Ecto neural progenitor cell (in vitro differentiated cells): Measurements from ENCODE around the gene EXOC3L2.
A peak's percentile ranks its signal among the peaks of the same experiment; 100 is the strongest.

Source experiments
- DNase-seq: peaks from one replicate; pipeline ENCODE4 v3.0.0-alpha.2; 2018; ENCODE audit warnings: low spot score

Gene EXOC3L2

GRCh38 chr19:45179892-45180370 is 65.3 kb downstream of the EXOC3L2 start:
- DNase-seq: no peak

DNA sequence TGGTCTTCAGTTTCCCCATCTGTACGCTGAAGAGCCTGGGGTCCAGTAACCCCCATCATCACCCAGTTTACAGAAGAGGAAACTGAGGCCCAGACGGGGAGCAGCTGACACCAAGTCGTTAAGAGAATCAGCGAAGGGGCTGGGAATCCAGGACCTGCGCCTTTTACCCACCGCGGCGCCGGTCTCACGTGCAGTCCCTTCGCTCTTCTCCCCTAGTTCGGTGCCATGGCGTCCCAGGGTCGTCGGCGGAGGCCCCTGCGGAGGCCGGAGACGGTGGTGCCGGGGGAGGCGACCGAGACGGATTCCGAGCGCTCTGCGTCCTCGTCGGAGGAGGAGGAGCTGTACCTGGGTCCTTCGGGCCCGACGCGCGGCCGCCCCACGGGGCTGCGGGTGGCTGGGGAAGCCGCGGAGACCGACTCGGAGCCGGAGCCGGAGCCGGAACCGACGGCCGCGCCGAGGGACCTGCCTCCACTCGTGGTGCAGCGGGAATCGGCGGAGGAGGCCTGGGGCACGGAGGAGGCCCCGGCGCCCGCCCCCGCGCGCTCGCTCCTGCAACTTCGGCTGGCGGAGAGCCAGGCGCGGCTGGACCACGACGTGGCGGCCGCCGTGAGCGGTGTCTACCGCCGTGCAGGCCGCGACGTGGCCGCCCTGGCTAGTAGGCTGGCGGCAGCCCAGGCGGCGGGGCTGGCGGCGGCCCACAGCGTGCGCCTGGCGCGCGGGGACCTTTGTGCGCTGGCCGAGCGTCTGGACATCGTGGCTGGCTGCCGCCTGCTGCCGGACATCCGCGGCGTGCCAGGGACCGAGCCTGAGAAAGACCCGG is 65.9 kb downstream of the EXOC3L2 start:
- no peak for DNase-seq

- peak; percentile 100 for DNase-seq
Measured at GRCh38 chr19:45178262-45179071, 66.7 kb downstream of the EXOC3L2 start, which contains the start of gene BLOC1S3. Gene BLOC1S3 (plus strand): TSS chr19:45178784. CDS start chr19:45179297, 513 bp downstream.

DNA sequence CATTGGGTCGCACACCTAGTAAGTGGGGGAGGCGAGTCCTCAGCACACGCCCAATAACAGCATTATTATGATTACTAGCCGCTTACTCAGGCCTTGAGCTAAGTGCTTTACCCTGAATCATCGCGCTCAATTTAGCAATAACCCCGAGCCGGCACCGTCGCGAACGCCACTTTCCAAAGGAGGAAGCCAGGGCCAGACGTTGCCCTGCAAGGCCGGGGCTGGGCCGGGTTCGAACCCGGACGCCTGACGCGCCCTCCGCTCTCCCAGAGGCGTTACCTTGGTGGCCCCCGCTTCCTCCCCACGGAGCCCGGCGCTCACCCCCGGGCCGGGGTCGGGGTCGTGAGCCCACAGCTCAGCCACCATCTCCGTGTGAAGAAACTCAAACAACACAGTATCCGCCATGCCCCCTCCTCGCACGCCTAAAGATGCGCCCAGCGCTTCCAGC is 67.4 kb downstream of the EXOC3L2 start, which contains the start of gene TRAPPC6A:
Gene TRAPPC6A (minus strand): TSS at position 421 of the 445 bp plus-strand sequence. CDS start 19 bp downstream, at position 402.
- no peak for DNase-seq

DNA sequence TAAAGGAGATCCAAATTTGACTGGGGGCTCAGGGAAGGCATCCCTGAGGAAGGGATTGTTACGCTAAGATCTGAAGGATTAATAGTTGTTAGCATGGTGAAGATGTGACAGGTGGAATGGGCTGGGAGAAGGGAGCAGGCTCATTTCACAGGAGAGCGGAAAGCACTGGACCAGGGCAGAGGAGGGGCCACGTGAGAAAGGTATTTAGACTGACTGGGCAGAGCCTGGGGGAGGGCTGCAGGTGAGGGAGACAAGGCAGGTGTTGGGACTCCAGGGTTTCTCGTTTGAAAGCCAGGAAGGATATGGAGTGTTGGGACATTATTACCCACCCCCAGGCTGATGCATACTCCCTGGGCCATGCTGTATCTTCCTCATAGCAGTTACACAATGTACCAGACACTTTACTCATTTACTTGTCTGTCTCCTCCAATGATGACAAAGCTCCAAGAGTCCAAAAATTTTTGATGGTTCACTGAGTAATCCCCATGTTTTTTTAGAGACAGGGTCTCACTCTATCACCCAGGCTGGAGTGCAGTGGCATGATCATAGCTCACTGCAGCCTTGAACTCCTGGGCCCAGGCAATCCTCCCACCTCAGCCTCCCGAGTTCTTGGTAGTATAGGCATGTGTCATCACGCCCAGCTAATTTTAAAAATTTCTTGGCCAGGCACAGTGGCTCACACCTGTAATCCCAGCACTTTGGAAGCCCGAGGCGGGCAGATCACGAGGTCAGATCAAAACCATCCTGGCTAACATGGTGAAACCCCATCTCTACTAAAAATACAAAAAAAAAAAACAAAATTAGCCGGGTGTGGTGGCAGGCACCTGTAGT is 69.5 kb downstream of the EXOC3L2 start:
- DNase-seq: no peak

DNA sequence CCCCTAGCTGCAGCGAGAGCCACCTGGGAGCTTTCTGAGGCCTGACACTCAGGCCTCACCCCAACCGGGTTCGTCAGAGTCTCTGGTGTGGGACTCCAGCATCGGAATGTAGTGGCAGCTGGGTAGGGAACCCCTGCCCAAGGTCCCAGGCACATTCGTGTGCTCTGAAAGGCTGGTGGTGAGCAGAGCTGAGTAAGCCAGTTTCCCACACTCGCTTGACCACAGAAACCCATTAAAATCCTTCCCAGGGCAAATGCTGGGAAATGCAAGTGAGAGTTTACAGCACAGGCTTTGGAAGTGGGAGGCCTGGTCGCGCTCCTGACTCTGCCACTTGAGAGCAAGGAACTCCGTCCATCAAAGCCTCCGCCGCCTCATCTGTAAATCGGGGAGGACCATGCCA is 71.4 kb downstream of the EXOC3L2 start:
- DNase-seq: no peak

GRCh38 chr19:45172611-45173208 is 72.5 kb downstream of the EXOC3L2 start:
- DNase-seq: no peak

- no peak for DNase-seq
Measured at GRCh38 chr19:45172173-45172572, 73.0 kb downstream of the EXOC3L2 start.

DNA sequence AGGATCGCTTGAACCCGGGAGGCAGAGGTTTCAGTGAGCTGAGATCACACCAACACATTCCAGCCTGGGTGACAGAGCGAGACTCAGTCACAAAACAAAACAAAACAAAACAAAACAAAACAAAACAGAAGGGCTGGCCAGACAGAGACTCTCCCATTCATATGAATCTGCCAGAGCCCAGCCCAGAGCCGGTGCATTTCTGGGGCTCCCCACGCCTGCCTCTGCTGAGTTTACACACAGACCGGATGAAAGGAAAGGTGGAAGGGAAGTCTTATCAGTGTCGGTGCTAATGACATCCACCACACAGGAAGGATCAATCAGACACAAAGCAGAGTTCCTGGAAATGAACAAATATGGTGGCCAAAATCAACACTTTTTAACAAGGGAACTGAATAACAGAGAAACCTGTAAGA is 74.0 kb downstream of the EXOC3L2 start:
- DNase-seq: no peak

DNA sequence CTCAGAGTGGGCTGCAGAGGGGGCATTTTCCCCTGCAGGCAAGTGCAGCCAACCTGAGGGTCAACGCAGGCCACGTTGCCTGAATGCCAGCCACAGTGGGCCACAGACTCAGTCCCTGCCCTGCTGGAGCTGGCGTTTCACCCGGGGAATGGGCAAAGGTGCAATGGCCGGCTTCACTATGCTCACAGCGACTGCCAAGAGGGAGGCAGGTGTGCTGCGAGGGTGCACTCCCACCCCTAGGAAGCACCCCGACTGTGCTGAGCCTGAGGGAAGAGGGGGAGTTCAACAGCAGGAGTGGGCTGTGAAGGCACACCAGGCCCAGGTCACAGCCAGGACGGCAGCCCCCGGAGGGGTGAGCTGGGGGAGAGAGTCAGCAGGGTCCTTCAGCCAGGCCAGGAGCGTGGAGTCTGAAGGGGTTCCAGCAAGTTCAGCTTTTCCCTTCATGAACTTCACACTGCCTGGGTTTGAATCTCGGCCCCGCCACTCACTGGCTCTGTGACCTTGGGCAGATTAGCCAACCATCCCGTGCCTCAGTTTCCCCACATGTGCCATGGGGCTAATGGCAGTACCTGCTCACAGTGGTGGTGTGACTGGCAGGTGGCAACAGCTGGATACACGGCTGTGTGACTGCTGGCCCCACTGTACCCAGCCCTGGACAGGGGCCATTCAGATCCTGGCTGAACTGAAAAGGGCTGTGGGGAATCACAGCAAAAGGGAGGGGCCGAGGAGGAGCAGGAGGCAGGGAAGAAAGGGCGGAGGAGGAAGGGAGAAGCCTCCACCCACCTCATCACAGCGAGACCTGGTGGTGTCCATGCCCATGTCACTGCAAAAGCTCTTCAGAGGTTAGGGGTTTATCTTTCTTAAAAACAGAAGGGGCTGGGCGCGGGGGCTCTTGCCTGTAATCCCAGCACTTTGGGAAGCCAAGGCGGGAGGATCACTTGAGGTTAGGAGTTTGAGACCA is 74.8 kb downstream of the EXOC3L2 start:
- no peak for DNase-seq

GRCh38 chr19:45169602-45170001 is 75.6 kb downstream of the EXOC3L2 start:
- no peak for DNase-seq

DNA sequence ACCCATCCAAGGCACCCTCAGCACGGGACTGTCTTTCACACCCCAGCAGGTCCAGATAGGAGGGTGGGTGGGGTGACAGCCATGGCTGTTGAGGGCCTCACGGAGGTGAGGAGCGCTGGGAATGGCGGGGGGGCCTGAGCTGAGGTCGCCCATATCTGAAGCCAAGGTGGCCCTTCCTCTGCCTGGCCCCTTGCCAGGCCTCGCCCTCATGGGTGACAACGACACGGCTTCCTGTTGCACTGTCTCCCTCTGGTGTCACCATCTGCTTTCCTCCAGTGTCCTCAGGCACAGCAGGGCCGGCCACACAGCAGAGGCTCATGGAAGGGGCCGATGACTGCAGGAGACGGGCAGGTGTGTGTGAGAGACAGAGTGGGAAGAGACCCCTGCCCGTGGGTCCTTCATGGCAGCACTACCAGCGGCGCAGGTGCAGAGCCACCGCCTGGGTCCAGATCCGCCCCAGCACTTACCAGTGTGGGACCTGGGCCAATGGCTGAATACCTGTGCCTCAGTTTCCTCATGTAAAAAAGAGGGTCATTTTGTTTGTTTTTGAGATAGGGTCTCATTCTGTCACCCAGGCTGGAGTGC is 76.3 kb downstream of the EXOC3L2 start:
- no peak for DNase-seq

GRCh38 chr19:45166723-45167252 is 78.4 kb downstream of the EXOC3L2 start:
- DNase-seq: no peak

DNA sequence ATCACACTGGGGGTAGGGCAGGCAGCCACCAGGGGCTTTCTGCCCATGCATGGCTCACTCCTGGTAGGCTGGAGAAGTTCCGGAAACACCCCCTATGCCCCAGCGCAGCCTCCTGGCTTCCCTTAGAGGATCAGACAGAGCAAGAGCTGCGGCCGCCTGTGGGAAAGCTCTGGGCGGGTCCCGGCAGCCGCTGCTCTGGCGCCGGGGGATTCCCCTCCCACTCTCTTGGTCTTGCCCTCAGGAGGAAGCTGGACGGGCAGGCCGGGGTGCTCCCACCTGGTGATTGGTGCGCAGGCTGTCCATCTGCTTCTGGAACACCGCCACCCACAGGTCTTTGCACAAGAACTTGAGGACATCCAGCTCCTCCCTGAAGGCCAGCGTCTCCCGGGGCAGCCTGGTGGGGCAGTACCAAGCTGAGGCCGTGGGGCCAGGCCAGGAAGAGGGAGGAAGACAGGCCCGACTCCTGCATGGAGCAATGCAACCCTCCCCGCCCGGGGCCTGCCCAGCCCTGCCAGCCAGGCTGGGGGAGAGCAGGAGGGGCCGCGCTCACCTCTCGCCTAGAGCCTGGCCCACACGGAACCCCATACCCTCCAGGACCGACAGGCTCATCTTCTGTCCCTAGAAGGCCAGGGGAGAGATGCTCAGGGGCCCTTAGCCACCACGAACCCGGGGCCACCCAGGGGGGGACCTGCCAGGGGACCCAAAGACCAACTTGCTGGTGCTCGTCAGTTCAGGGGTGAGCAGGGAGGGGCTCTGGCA is 80.5 kb downstream of the EXOC3L2 start:
- DNase-seq: no peak

DNA sequence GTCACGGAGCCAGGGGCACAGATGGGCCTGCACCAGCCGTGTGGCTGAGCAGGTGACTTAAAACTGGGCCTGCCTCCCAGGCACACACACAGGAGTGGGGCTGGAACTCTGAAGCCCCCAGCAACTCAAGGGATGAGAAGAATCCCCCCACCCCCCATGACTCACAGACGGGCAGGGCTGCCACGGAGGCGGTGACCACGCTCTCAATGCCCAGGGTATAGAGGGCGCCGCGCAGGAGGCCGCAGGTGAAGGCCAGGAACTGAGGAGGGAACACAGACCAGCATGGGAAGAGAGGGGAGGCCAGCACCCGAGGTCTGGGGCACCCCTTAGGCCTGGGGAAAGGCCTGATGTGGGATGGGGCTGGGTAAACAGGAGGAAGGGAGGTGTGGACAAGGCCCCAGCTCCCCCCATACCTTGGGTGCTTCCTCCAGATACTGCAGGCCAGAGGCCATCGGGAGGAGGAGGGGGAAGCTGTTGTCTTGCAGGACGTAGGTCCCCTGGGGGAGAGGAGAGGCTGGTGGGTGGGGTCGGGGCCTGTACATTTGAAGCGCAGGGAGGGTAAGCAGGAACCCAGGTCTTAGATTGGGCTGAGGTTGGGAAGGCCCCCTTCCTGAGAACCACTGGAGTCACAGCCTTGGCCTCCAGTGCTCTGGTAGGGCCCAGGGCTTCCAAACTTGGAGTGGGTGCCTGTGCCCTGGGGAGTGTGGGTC is 81.3 kb downstream of the EXOC3L2 start:
- no peak for DNase-seq

DNA sequence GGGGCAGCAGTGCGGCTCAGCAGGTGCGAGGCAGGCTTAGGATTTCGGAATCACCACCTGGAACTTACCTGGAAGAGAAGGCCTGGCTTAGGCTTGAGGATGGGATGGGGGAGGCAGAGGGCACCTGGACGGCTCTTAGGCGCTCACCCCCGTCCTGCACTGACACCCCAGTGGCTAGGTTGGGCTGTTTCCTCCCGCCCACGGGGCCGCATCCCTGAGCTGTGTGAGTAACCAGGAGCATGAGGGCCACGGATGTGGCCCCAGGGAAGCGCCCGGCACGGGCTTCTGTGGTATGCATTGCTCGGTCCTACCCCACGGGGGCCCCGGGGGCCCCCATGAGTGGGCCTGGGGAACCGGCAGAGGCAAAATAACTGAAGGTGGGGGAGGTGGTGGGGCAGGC is 82.1 kb downstream of the EXOC3L2 start:
- no peak for DNase-seq

GRCh38 chr19:45162608-45163143 is 82.5 kb downstream of the EXOC3L2 start:
- no peak for DNase-seq
